ENCODE data around the gene PRDX5. TPM values are rescaled to one million over a fixed set of nuclear protein-coding genes. Genes with fewer than 3 reads are reported as not detected.

PRDX5 gene
- total and polyA plus RNA-seq, 9 of the 15 experiments (the other 6 are each of a cell fraction or from before 2014, with no cell fraction given), result 40.8 to 327 (median 204) TPM

- TF ChIP-seq MAFK (IDR thresholded peaks at IDR 0.05; ENCODE audit: low read length), result peak; percentile 71
- TF ChIP-seq ZBTB40 (IDR thresholded peaks at IDR 0.05), result peak; percentile 99
- no peak for TF ChIP-seq ZBTB40 (CRISPR knock-in tag; IDR thresholded peaks at IDR 0.05)
- TF ChIP-seq PML (IDR thresholded peaks at IDR 0.05; ENCODE audit: low read length), result peak; percentile 53; the same call in 1 of the 2 replicates
- TF ChIP-seq ILK (tag; IDR thresholded peaks at IDR 0.05; ENCODE audit: borderline replicate concordance, low read depth), result no peak
- TF ChIP-seq E2F4 (CRISPR knock-in tag; IDR thresholded peaks at IDR 0.05; ENCODE audit: low read depth), result no peak
- no peak for TF ChIP-seq RFX1 (IDR thresholded peaks at IDR 0.05)
- TF ChIP-seq ZNF75A (CRISPR knock-in tag; IDR thresholded peaks at IDR 0.05), result no peak
- TF ChIP-seq, protein P1, sequence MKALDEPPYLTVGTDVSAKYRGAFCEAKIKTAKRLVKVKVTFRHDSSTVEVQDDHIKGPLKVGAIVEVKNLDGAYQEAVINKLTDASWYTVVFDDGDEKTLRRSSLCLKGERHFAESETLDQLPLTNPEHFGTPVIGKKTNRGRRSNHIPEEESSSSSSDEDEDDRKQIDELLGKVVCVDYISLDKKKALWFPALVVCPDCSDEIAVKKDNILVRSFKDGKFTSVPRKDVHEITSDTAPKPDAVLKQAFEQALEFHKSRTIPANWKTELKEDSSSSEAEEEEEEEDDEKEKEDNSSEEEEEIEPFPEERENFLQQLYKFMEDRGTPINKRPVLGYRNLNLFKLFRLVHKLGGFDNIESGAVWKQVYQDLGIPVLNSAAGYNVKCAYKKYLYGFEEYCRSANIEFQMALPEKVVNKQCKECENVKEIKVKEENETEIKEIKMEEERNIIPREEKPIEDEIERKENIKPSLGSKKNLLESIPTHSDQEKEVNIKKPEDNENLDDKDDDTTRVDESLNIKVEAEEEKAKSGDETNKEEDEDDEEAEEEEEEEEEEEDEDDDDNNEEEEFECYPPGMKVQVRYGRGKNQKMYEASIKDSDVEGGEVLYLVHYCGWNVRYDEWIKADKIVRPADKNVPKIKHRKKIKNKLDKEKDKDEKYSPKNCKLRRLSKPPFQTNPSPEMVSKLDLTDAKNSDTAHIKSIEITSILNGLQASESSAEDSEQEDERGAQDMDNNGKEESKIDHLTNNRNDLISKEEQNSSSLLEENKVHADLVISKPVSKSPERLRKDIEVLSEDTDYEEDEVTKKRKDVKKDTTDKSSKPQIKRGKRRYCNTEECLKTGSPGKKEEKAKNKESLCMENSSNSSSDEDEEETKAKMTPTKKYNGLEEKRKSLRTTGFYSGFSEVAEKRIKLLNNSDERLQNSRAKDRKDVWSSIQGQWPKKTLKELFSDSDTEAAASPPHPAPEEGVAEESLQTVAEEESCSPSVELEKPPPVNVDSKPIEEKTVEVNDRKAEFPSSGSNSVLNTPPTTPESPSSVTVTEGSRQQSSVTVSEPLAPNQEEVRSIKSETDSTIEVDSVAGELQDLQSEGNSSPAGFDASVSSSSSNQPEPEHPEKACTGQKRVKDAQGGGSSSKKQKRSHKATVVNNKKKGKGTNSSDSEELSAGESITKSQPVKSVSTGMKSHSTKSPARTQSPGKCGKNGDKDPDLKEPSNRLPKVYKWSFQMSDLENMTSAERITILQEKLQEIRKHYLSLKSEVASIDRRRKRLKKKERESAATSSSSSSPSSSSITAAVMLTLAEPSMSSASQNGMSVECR (CRISPR knock-in tag; IDR thresholded peaks at IDR 0.05), result peak; percentile 87; the same call in 1 of the 2 replicates
- TF ChIP-seq, protein P2, sequence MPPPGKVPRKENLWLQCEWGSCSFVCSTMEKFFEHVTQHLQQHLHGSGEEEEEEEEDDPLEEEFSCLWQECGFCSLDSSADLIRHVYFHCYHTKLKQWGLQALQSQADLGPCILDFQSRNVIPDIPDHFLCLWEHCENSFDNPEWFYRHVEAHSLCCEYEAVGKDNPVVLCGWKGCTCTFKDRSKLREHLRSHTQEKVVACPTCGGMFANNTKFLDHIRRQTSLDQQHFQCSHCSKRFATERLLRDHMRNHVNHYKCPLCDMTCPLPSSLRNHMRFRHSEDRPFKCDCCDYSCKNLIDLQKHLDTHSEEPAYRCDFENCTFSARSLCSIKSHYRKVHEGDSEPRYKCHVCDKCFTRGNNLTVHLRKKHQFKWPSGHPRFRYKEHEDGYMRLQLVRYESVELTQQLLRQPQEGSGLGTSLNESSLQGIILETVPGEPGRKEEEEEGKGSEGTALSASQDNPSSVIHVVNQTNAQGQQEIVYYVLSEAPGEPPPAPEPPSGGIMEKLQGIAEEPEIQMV (tag; conservative IDR thresholded peaks at IDR 0.05; ENCODE audit: low read depth), result no peak
These were observed 478 bp upstream of the PRDX5 start, which contains the start of gene TRMT112 (continued) for GRCh38 chr11:64317325-64317960.
